ENCODE measurements around the gene CDC42BPB.
"Not testable (repeated sequence)": the region's sequence is repeated elsewhere in the genome, so short reads cannot be mapped to it uniquely, and the experiment has no call there.

Gene CDC42BPB

DNA sequence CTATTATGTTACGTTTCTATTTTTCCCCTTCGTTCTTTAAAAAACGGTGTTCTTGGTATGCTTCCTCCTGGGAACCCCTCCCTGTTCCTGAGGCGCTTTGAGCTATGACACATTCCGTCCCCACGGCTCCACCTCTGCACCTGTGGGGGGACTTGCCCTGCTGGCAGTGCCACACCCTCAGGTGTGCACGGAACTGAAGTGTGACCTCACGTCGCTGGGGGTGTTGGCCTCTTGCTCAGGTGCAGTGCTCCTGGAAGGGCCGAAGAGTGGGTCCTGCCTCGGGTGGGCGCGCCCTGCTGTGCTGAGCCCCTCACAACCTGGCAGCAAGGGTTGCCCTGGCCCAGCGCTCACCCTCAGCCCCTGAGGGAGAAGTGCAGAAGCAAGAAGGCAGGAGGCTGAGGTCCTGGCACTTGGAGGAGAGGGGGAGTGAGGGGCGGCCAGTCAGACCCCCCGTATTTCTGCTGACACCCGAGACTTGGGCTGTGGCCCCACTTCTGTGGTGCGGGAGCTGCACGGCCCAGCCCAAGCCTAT, 129.9 kb downstream of the CDC42BPB start:
- Histone ChIP-seq H3K27me3 (ENCODE audit: insufficient read depth, low read length) (peaks cover 15% of the 10 kb centered on the region), H3K4me1 (ENCODE audit: insufficient read depth, low read length) (peaks cover 10% of the 10 kb centered on the region)

DNA sequence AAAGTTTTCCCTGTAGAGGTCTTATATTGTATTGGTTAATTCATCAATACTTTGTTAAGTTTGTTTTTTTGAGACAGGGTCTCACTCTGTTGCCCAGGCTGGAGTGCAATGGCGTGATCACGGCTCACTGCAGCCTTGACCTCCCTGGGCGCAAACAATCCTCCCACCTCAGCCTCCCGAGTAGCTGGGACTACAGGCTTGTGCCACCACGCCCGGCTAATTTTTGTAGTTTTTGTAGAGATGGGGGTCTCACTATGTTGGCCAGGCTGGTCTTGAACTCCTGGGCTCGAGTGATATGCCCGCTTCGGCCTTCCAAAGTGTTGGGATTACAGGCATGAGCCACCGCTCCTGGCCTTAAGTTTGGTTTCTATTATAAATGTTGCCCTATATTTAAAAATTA, 130.5 kb downstream of the CDC42BPB start:
- H3K4me1 ChIP-seq (ENCODE audit: insufficient read depth, low read length): peaks cover 10% of the 10 kb centered on the region
- not testable (repeated sequence) for H3K4me3 ChIP-seq (ENCODE audit: low read length); H3K9me3 ChIP-seq (ENCODE audit: low read length); H2AFZ ChIP-seq (ENCODE audit: low read depth, low read length); H3K36me3 ChIP-seq (ENCODE audit: insufficient read depth, low read length)
- H3K27me3 ChIP-seq (ENCODE audit: insufficient read depth, low read length): peaks cover 15% of the 10 kb centered on the region

More for the DNA sequence above, 129.9 kb downstream of the CDC42BPB start:
- no peak overlapping the region for H3K4me3 ChIP-seq (ENCODE audit: low read length)
- H2AFZ ChIP-seq (ENCODE audit: low read depth, low read length): no peak overlapping the region
- H3K9me3 ChIP-seq (ENCODE audit: low read length): peaks cover 4% of the 10 kb centered on the region
- no peaks in the 10 kb centered on the region for H3K36me3 ChIP-seq (ENCODE audit: insufficient read depth, low read length)

DNA sequence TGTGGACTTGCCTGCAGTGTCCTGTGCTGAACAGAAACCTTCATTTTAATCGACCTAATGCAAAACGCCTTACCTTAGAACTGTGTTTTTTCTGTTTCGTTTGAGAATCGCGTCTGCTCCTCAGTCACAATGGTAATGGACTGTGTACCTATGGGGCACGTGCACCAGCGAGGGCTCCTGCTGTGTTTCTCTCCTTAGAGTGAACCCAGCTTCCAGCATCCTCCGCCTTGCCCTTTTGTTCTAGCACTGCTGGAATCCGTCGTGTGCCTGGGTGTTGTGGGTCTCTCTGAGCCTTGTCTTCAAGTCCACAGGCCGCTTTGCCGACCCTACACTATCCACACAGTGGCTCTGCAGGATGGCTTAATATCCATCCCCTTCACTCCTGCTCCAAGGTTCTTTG, 131.2 kb downstream of the CDC42BPB start:
- Histone ChIP-seq H3K36me3 (ENCODE audit: insufficient read depth, low read length) (no peaks in the 10 kb centered on the region), H3K4me1 (ENCODE audit: insufficient read depth, low read length) (peaks cover 10% of the 10 kb centered on the region), H2AFZ (ENCODE audit: low read depth, low read length) (no peak overlapping the region), H3K4me3 (ENCODE audit: low read length) (no peak overlapping the region), H3K9me3 (ENCODE audit: low read length) (peaks cover 4% of the 10 kb centered on the region), H3K27me3 (ENCODE audit: insufficient read depth, low read length) (peaks cover 15% of the 10 kb centered on the region)

DNA sequence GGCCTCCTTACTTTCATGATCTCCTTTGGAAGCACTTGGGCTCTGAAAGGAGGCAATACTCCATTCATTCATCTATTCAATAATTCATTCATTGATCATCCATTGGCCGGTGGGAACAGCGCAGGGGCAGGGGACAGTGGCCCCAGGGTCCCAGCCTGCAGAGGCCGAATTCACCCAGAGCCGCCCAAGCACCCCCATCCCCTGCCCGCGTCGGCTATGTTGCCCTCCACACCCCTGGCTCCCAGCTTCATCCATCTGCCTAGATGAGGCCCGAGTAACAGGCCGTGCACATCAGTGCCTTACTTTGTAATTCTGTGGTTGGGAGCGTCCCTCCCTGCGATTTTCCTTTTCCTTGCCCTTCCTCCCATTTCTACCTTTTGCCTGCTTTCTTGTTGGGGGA, 131.7 kb downstream of the CDC42BPB start:
- Histone ChIP-seq H3K4me3 (ENCODE audit: low read length) (no peak overlapping the region), H3K36me3 (ENCODE audit: insufficient read depth, low read length) (no peaks in the 10 kb centered on the region), H3K4me1 (ENCODE audit: insufficient read depth, low read length) (peaks cover 10% of the 10 kb centered on the region), H3K27me3 (ENCODE audit: insufficient read depth, low read length) (peaks cover 15% of the 10 kb centered on the region), H3K9me3 (ENCODE audit: low read length) (peaks cover 2% of the 10 kb centered on the region), H2AFZ (ENCODE audit: low read depth, low read length) (no peak overlapping the region)

DNA sequence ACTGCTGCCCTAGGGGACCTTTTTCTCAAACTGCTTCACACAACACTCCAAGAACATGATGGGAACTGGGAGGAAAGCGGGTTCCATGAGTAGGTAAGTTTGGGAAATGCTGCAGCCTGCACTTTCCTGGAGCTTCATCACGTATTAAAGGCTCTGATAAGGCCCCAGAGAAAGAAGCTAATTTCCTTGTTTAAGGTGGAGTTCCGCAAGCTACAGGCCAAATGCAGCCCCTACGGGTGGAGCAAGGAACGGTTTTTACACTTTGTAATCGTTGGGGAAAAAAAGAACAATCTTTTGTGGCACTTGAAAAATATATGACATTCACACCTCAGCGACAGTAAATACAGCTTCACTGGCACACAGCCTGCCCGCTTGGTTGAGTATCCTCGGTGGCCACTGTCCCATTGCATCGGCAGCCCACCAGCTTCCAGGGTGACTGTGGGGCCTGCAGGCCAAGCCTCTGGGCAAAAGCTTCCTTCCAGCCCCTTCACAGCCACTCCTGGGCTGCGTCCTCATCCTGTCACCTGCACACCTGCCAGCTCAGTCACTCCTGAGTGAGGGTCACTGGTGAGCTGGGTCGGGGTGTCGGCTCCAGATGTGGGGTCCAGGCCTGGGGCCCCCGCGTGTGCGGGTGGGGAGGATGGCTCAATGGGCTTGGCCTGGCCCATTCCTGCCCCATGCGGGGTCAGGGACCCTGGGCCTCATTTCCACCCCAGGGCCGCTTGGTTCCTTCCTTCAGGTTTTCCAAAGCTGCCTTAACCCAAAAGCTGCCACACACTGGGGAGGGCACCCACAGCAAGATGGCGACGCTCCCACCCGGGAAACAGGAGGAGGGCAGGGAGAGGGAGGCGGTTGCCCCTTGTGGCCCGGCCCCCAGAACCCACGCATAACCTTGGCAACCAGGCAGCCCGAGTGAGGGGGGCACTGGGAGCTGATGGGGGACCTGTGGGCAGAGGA, 132.4 kb downstream of the CDC42BPB start:
- Histone ChIP-seq H3K9me3 (ENCODE audit: low read length) (peaks cover 5% of the 10 kb centered on the region), H2AFZ (ENCODE audit: low read depth, low read length) (no peak overlapping the region), H3K36me3 (ENCODE audit: insufficient read depth, low read length) (no peaks in the 10 kb centered on the region), H3K4me1 (ENCODE audit: insufficient read depth, low read length) (peaks cover 10% of the 10 kb centered on the region), H3K27me3 (ENCODE audit: insufficient read depth, low read length) (peaks cover 15% of the 10 kb centered on the region), H3K4me3 (ENCODE audit: low read length) (no peak overlapping the region)

DNA sequence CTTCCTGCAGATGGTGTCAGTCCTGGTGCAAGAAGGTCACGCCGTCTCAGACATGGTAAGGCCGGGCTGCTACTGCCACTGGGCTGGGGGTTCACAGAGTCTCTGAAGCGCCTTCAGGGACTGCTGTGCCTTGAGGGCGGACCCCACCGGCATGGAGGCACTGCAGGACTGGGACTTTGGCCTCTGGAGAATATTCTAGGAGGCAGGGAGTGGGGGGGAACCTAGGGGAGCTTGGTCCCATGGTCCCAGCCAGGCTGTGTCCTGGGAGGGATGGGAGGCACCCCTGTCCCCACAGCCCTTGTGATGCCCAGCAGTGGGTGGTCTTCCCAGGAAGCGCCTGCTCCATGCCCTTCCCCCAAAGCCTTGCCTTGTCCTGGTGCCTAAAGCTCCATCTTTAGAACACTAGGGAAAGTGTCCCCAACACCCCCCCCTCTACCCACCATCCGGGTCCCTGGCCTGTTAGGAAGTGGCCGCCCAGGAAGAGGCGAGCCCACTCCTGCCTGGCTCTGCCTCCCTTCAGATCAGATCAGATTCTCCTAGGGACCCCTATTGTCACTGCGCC, 133.3 kb downstream of the CDC42BPB start:
- Histone ChIP-seq H3K36me3 (ENCODE audit: insufficient read depth, low read length) (no peaks in the 10 kb centered on the region), H3K4me3 (ENCODE audit: low read length) (no peak overlapping the region), H2AFZ (ENCODE audit: low read depth, low read length) (no peak overlapping the region), H3K27me3 (ENCODE audit: insufficient read depth, low read length) (peaks cover 7% of the 10 kb centered on the region), H3K4me1 (ENCODE audit: insufficient read depth, low read length) (peaks cover 6% of the 10 kb centered on the region), H3K9me3 (ENCODE audit: low read length) (peaks cover 5% of the 10 kb centered on the region)

DNA sequence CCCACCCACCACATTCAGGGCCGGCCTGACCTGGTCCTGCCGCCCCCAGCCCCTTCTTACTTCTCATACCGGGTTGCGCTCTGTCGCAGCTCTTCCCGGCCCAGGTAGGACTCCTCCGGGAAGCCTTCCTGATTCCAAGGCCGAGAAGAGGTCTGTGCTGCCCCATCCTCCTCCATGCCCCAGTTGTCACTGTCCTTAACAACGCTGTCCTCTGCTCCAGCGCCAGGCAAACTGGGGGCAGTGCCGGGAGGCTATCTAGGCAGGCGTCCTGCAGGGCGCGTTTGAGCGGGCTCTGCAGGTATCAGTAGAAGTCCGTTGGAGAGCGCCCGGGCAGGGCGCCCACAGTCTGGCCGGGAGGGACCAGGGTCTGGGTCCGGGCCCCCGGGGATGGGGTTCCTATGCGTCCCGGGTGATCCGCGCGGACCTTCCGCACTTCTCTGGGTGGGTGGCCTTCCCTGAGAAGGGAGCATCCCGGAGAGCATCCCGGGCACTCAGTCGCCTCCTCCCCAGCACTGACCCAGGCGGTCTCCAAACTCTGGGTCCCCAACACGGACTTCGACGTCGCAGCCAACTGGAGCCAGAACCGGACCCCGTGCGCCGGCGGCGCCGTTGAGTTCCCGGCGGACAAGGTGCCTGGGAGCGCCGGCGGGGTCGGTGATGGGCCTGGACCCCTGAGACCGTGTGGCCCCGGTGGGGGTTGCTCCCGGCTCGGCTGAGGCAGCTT, 134.0 kb downstream of the CDC42BPB start:
- H3K4me1 ChIP-seq (ENCODE audit: insufficient read depth, low read length): peaks cover 6% of the 10 kb centered on the region
- no peak overlapping the region for H2AFZ ChIP-seq (ENCODE audit: low read depth, low read length)
- no peak overlapping the region for H3K4me3 ChIP-seq (ENCODE audit: low read length)
- H3K36me3 ChIP-seq (ENCODE audit: insufficient read depth, low read length): no peaks in the 10 kb centered on the region
- peaks cover 5% of the 10 kb centered on the region for H3K9me3 ChIP-seq (ENCODE audit: low read length)
- peaks cover 6% of the 10 kb centered on the region for H3K27me3 ChIP-seq (ENCODE audit: insufficient read depth, low read length)

DNA sequence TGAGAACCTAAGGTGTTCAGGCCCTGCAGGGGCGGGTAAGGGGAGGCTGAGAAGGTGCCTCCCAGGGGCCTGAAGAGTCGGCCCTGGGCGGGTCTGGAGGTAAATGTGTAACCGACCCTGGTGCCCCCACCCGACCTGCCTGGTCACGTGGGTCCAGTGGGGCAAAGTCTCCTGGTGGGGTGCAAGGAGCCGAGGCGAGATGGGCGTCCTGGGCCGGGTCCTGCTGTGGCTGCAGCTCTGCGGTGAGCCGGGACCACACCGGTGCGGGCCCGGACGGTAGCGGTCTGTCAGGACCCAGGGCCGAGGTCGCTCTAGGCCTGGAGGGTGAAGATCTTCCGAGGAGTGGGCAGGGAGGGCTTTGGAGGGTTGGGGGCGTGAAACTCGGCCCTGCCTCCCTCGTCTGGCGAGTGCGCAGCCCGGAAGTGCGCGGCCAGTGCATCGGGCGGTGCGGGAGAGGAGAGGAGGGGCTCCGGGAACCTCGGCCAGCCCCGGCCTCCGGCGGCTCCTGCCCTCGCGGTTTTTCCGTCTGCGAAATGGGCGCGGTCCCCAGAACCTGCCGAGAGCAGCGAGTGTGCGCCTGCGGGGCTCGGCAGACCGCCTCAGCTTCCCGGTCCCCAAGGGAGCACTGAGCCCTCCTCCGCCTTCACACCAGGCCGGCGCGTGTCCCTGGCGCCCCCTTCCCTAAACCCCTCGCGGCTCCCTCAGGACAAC, 134.7 kb downstream of the CDC42BPB start, which contains the start of gene AMN:
Gene AMN (plus strand): TSS at position 174 of the 711 bp plus-strand sequence. CDS start 26 bp downstream, at position 200.
- H3K4me3 ChIP-seq (ENCODE audit: low read length): no peak within 1 kb of the TSS
- no peaks in the 10 kb centered on the region for H3K36me3 ChIP-seq (ENCODE audit: insufficient read depth, low read length)
- peaks cover 2% of the 10 kb centered on the region for H3K4me1 ChIP-seq (ENCODE audit: insufficient read depth, low read length)
- H3K27me3 ChIP-seq (ENCODE audit: insufficient read depth, low read length): peaks cover 5% of the 10 kb centered on the region
- H2AFZ ChIP-seq (ENCODE audit: low read depth, low read length): no peak within 1 kb of the TSS
- H3K9me3 ChIP-seq (ENCODE audit: low read length): peaks cover 5% of the 10 kb centered on the region

DNA sequence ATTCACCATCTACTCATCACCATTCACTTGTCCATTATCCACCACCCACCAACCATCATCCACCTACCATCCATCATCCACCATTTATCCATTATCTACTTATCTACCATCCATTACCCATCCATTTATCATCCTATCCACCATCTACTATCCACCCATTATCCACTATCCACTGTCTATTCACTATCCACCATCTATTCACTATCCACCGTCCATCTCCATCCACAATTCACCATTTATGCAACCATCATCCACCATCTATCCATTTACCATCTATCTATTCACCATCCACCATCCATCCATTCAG, 136.4 kb downstream of the CDC42BPB start:
- H3K27me3 ChIP-seq (ENCODE audit: insufficient read depth, low read length): no peaks in the 10 kb centered on the region

DNA sequence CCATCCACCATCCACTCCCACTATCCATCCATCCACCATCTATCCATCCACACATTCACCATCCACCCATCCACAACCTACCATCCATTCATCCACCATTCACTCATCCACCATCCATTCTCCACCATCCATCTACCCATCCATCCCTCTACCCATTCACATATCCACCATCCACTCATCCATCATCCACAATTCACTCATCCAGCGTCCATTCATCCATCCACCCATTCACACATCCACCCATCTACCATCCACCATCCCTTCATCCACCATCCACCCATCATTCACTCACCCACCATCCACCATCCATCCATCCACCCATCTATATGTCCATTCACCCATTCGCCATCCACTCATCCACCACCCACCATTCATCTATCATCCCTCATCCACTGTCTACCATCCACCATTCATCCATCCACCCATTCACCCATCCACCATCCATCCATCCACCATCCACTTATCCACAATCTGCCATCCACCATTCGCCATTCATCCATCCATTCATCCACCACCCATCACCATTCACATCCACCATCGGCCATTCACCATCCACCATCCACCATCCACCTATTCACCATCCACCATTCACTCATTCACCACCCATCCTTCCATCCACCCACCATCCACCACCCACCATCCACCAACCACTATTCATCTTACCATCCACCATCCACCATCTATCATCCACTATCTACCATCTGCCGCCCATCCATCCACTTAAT, 136.9 kb downstream of the CDC42BPB start:
- Histone ChIP-seq H3K4me3 (ENCODE audit: low read length) (no peak overlapping the region), H3K36me3 (ENCODE audit: insufficient read depth, low read length) (no peaks in the 10 kb centered on the region), H2AFZ (ENCODE audit: low read depth, low read length) (no peak overlapping the region), H3K9me3 (ENCODE audit: low read length) (peaks cover 5% of the 10 kb centered on the region), H3K27me3 (ENCODE audit: insufficient read depth, low read length) (no peaks in the 10 kb centered on the region), H3K4me1 (ENCODE audit: insufficient read depth, low read length) (no peaks in the 10 kb centered on the region)

More for the DNA sequence above, 136.4 kb downstream of the CDC42BPB start:
- H3K4me3 ChIP-seq (ENCODE audit: low read length): no peak overlapping the region
- H3K4me1 ChIP-seq (ENCODE audit: insufficient read depth, low read length): no peaks in the 10 kb centered on the region
- H3K9me3 ChIP-seq (ENCODE audit: low read length): peaks cover 5% of the 10 kb centered on the region
- no peak overlapping the region for H2AFZ ChIP-seq (ENCODE audit: low read depth, low read length)
- H3K36me3 ChIP-seq (ENCODE audit: insufficient read depth, low read length): no peaks in the 10 kb centered on the region

DNA sequence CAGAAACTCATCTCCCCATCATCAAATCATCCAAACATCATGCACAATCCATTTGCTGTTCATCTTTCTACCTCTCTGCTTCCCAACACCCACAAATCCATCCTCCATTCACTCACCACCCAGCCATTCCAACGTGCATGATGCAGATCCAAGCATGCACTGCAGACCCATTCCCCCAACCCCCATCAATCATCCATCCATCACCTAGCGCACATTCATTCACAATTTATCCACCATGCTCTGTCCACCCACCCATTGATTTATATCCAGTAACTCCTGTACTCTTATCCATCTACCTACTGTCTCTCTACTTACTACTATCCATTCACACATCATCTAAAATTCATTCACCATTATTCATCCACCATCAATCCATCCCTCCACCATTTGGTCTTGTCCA, 138.9 kb downstream of the CDC42BPB start:
- no peaks in the 10 kb centered on the region for H3K4me1 ChIP-seq (ENCODE audit: insufficient read depth, low read length)
- no peak overlapping the region for H2AFZ ChIP-seq (ENCODE audit: low read depth, low read length)
- H3K9me3 ChIP-seq (ENCODE audit: low read length): peaks cover 5% of the 10 kb centered on the region
- H3K4me3 ChIP-seq (ENCODE audit: low read length): no peak overlapping the region
- no peaks in the 10 kb centered on the region for H3K36me3 ChIP-seq (ENCODE audit: insufficient read depth, low read length)
- H3K27me3 ChIP-seq (ENCODE audit: insufficient read depth, low read length): no peaks in the 10 kb centered on the region
